HG02973 (cell line): Measurements from ENCODE around the gene MLEC.
"Not testable (repeated sequence)": the region's sequence is repeated elsewhere in the genome, so short reads cannot be mapped to it uniquely, and the experiment has no call there.

Experiments
- ATAC-seq: cut with Tn5 transposase; IDR thresholded peaks from one replicate; pipeline ENCODE4 v1.9.1; 2021; ENCODE audit warnings: moderate library complexity; ENCODE audit not compliant: unreplicated experiment

MLEC gene

GRCh38 chr12:120719496-120720233 is 32.7 kb downstream of the MLEC start:
- no peak for ATAC-seq

- no peak for ATAC-seq
Observed at GRCh38 chr12:120720234-120720986, 33.5 kb downstream of the MLEC start.

GRCh38 chr12:120720987-120721801 is 34.2 kb downstream of the MLEC start:
- ATAC-seq: no peak

GRCh38 chr12:120721866-120722265 is 34.9 kb downstream of the MLEC start:
- no peak for ATAC-seq

GRCh38 chr12:120722784-120723183 is 35.8 kb downstream of the MLEC start:
- ATAC-seq: no peak

- ATAC-seq: no peak
Observed at GRCh38 chr12:120724720-120725119, 37.8 kb downstream of the MLEC start.

GRCh38 chr12:120725151-120725658 is 38.3 kb downstream of the MLEC start:
- no peak for ATAC-seq

- ATAC-seq: peak; percentile 94
Observed at GRCh38 chr12:120725659-120726509, 38.9 kb downstream of the MLEC start, which contains the start of gene ACADS. Gene ACADS (plus strand): TSS chr12:120725826. CDS start chr12:120725886, 60 bp downstream.

GRCh38 chr12:120726510-120726793 is 39.5 kb downstream of the MLEC start:
- ATAC-seq: no peak

GRCh38 chr12:120726961-120727360 is 40.0 kb downstream of the MLEC start:
- no peak for ATAC-seq

- ATAC-seq: not testable (repeated sequence)
Observed at GRCh38 chr12:120732198-120732597, 45.2 kb downstream of the MLEC start.

GRCh38 chr12:120733574-120733973 is 46.6 kb downstream of the MLEC start:
- ATAC-seq: no peak

GRCh38 chr12:120734210-120734609 is 47.3 kb downstream of the MLEC start:
- ATAC-seq: no peak

- ATAC-seq: no peak
Observed at GRCh38 chr12:120735181-120735580, 48.2 kb downstream of the MLEC start.

- ATAC-seq: no peak
Observed at GRCh38 chr12:120736404-120737331, 49.7 kb downstream of the MLEC start.

- no peak for ATAC-seq
Observed at GRCh38 chr12:120737557-120738251, 50.8 kb downstream of the MLEC start.

GRCh38 chr12:120738252-120739030 is 51.5 kb downstream of the MLEC start:
- no peak for ATAC-seq
